KOPT-K1 (cell line): ENCODE results near the gene SEMA4A.
"Not testable (repeated sequence)": the region's sequence is repeated elsewhere in the genome, so short reads cannot be mapped to it uniquely, and the experiment has no call there.

Source experiments
- H3K27ac ChIP-seq: fragments of 200-600 bp; sonication (generic); 2 replicates; pipeline ENCODE4 v1.5.1; 2016; ENCODE audit warnings: antibody characterized with exemption, mild to moderate bottlenecking, low read depth, low read length; ENCODE audit not compliant: poor library complexity, severe bottlenecking
- H3K36me3 ChIP-seq: fragments of 200-600 bp; sonication (generic); 2 replicates; pipeline ENCODE4 v1.5.1; 2017; ENCODE audit warnings: antibody characterized with exemption, mild to moderate bottlenecking, low read length, moderate library complexity; ENCODE audit not compliant: insufficient read depth
- H3K9me3 ChIP-seq: fragments of 200-600 bp; sonication (generic); 2 replicates; pipeline ENCODE4 v1.5.1; 2017; ENCODE audit warnings: antibody characterized with exemption, low read length, mild to moderate bottlenecking; ENCODE audit not compliant: insufficient read depth, poor library complexity, severe bottlenecking

SEMA4A gene

GRCh38 chr1:156125544-156125943 lies 27.8 kb upstream of the SEMA4A start:
- not testable (repeated sequence) for H3K27ac ChIP-seq, H3K36me3 ChIP-seq, H3K9me3 ChIP-seq

GRCh38 chr1:156126043-156126629 lies 27.2 kb upstream of the SEMA4A start:
- Histone ChIP-seq H3K9me3 (no peaks in the 10 kb centered on the region), H3K36me3 (no peaks in the 10 kb centered on the region), H3K27ac (no peak overlapping the region)

DNA sequence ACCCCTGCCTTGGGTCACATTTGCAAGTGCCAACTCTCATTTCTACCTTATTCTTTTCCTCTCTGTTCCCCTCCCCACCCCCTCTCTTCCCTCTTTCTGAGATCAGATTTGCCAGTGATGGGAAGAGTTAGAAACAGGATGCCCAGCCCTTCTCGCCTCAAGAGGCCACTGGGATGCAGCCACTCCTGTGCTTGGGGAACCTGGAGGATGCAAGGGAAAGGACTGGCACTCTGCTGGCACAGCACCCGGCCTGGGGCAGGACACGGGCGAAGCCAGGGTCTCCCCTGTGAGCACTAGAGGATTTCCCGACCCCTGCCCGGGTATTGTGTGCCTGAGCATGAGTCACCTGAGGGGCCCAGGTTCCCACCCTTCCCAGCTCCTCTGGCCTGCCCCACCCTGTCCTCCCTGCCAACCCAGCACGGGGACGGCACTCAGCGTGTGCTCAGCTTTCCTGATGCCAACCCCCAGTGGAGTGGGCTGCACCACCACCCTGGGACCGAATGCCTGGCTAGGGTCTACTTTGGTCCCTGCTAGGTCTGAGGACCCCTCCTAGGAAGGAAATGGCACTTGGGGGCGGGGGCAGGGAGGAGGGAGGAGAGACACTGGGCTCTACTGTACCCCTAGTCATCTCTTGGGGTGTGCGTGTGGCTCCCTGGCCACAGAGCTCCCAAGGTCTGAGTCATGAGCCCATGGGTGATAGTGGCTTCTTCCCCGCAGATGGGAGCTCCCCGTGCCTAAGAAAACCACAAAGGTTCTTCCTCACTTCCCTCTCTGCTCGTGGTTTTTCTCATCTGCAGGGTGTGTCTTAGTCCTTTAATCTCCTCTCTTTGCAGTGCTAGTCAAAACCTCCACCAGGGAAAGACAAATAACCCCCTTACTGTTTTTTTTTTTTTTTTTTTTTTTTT lies 26.5 kb upstream of the SEMA4A start:
- H3K9me3 ChIP-seq: no peaks in the 10 kb centered on the region
- H3K36me3 ChIP-seq: no peaks in the 10 kb centered on the region
- no peak overlapping the region for H3K27ac ChIP-seq

- Histone ChIP-seq H3K36me3 (no peaks in the 10 kb centered on the region), H3K27ac (no peak overlapping the region)
These were observed 25.1 kb upstream of the SEMA4A start for GRCh38 chr1:156128308-156128653.

DNA sequence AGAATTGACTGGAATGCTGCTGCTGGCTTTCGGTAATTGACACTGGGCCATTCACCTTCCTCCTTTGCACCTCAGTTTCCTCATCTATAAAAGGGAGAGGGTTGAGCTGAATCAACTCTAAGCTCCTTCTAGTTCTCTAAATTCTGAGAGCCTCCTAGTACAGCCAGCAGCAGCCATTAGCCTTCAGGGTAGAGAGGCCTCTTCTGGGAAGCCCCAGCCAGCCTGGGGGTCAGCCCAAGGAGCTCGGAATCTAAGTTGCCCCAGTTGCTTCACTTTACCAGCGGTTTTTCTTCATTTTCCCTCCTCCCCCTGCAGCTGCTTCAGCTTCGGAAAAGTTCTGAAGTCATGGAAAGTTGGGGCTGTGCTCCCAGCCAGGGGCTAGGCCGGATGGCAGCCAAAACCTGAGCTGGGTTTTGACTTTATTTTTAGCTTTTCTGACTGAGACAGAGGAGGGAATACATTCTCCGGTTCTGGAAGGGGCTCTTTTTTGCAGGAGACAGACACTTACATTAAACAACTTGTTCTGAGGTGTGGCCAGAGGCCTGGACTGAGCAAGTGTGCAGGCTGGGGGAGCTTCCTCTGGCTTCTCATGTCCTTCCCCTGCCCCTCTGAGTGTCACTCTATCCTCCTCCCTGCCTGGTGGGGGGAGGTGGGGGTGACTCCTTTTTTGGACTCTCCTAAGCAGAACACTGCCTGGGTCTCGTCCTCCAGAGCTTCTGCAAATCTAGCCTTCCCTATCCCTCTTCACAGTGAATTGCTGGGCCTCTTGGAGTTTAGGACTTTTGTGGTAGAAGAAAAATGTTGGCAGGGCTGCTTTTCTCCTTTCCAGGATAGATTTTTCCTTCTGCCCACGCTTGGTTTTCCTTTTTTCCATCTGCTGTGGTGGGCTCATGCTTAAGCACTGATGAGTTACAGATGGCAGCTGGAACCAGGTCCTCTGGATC lies 24.5 kb upstream of the SEMA4A start:
- H3K36me3 ChIP-seq: no peaks in the 10 kb centered on the region
- no peak overlapping the region for H3K27ac ChIP-seq
- no peaks in the 10 kb centered on the region for H3K9me3 ChIP-seq

More at GRCh38 chr1:156128308-156128653, 25.1 kb upstream of the SEMA4A start:
- H3K9me3 ChIP-seq: no peaks in the 10 kb centered on the region

GRCh38 chr1:156129687-156130577 lies 23.5 kb upstream of the SEMA4A start:
- Histone ChIP-seq H3K9me3 (no peaks in the 10 kb centered on the region), H3K36me3 (no peaks in the 10 kb centered on the region), H3K27ac (no peak overlapping the region)

GRCh38 chr1:156130578-156130942 lies 22.8 kb upstream of the SEMA4A start:
- Histone ChIP-seq H3K36me3 (no peaks in the 10 kb centered on the region), H3K27ac (no peak overlapping the region), H3K9me3 (no peaks in the 10 kb centered on the region)

- no peak overlapping the region for H3K27ac ChIP-seq
- no peaks in the 10 kb centered on the region for H3K36me3 ChIP-seq
- H3K9me3 ChIP-seq: no peaks in the 10 kb centered on the region
These were observed 18.5 kb upstream of the SEMA4A start for GRCh38 chr1:156134716-156135435.

- Histone ChIP-seq H3K36me3 (no peaks in the 10 kb centered on the region), H3K9me3 (no peaks in the 10 kb centered on the region), H3K27ac (no peak overlapping the region)
These were observed 17.2 kb upstream of the SEMA4A start for GRCh38 chr1:156135930-156136871.

- H3K27ac ChIP-seq: no peak overlapping the region
- no peaks in the 10 kb centered on the region for H3K9me3 ChIP-seq
These were observed 16.4 kb upstream of the SEMA4A start for GRCh38 chr1:156136970-156137483.

GRCh38 chr1:156138458-156138867 lies 14.9 kb upstream of the SEMA4A start:
- Histone ChIP-seq H3K9me3 (no peaks in the 10 kb centered on the region), H3K36me3 (no peaks in the 10 kb centered on the region), H3K27ac (no peak overlapping the region)

More at GRCh38 chr1:156136970-156137483, 16.4 kb upstream of the SEMA4A start:
- H3K36me3 ChIP-seq: no peaks in the 10 kb centered on the region

GRCh38 chr1:156140879-156141707 lies 12.3 kb upstream of the SEMA4A start:
- H3K27ac ChIP-seq: no peak overlapping the region
- no peaks in the 10 kb centered on the region for H3K9me3 ChIP-seq
- no peaks in the 10 kb centered on the region for H3K36me3 ChIP-seq
